ENCODE data around the gene TOM1L2.

TOM1L2 gene

DNA sequence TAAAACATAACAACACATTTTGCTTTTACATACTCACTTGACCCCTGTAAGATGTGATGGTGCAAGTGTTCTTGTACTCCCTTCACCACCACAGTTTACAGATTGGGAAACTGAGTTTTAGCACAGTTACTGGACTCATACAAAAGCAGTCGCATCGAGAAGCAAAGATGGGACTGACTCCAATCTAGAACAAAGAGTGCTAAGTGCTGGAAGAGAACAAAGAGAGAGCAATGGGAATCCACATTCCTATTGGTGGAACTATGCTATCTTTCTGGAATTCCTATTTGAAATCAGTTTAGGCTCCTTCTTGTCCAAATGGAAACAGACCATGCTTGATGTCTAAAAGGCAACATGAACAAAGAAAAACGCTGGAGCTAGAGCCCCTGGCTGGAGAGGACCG lies 9.1 kb downstream of the TOM1L2 start:
- no peaks in the 10 kb centered on the region for H3K36me3 ChIP-seq (ENCODE audit: insufficient read depth, low read length)
- H3K4me3 ChIP-seq (ENCODE audit: low read depth in 1 of 2, low read length in 2 of 2), result no peak overlapping the region
- no peak for DNase-seq
- no peak for TF ChIP-seq EZH2 (IDR thresholded peaks at IDR 0.05; ENCODE audit: borderline replicate concordance, low read depth, low read length, severe bottlenecking)
- no peaks in the 10 kb centered on the region for H3K4me1 ChIP-seq (ENCODE audit: insufficient read depth, low read length)
- peaks cover 2% of the 10 kb centered on the region; the same call in 1 of the 2 replicates for H3K79me2 ChIP-seq (ENCODE audit: insufficient read depth, low read length)
- no peak overlapping the region for H2AFZ ChIP-seq (ENCODE audit: low read depth, low read length)
- no peak for ATAC-seq (ENCODE audit: insufficient read depth, low read depth)
- H3K27me3 ChIP-seq (ENCODE audit: insufficient read depth, low read length, poor library complexity), result no peaks in the 10 kb centered on the region
- H3K27ac ChIP-seq (ENCODE audit: low read length), result no peak overlapping the region
- H3K4me2 ChIP-seq (ENCODE audit: insufficient read depth, low read length), result no peak overlapping the region
- H3K9me3 ChIP-seq (ENCODE audit: insufficient read depth, low read length, severe bottlenecking), result no peaks in the 10 kb centered on the region
- H4K20me1 ChIP-seq (ENCODE audit: insufficient read depth, low read length), result peaks cover 2% of the 10 kb centered on the region; the same call in 1 of the 2 replicates
- no peak overlapping the region for H3K9ac ChIP-seq (ENCODE audit: low read depth, low read length)

DNA sequence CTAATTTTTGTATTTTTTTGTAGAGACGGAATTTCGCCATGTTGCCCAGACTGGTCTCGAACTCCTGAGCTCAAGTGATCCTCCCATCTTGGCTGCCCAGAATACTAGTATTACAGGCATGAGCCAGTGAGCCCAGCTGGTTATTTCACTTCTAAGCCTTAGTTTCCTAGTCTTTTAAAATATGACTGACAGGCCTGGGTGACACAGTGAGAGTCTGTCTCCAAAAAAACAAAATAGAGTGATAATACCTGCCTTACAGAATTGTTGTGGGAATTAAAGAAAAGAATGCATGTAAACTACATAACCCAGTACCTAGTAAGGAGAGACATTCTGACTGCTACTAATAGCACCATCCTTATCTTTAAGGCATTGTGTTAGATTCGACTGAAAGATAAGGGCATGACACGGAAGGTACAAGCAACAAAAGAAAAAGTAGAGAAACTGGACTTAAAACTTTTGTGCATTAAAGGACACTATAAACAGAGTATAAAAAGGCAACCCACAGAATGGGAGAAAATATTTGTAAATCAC lies 11.6 kb downstream of the TOM1L2 start:
- Histone ChIP-seq H3K9ac (ENCODE audit: low read depth, low read length) (no peak overlapping the region), H3K36me3 (ENCODE audit: insufficient read depth, low read length) (no peaks in the 10 kb centered on the region), H3K4me3 (ENCODE audit: low read depth in 1 of 2, low read length in 2 of 2) (no peak overlapping the region), H3K27me3 (ENCODE audit: insufficient read depth, low read length, poor library complexity) (no peaks in the 10 kb centered on the region), H3K9me3 (ENCODE audit: insufficient read depth, low read length, severe bottlenecking) (no peaks in the 10 kb centered on the region), H3K4me2 (ENCODE audit: insufficient read depth, low read length) (no peak overlapping the region), H3K4me1 (ENCODE audit: insufficient read depth, low read length) (no peaks in the 10 kb centered on the region), H4K20me1 (ENCODE audit: insufficient read depth, low read length) (peaks cover 2% of the 10 kb centered on the region), H2AFZ (ENCODE audit: low read depth, low read length) (no peak overlapping the region), H3K27ac (ENCODE audit: low read length) (no peak overlapping the region), H3K79me2 (ENCODE audit: insufficient read depth, low read length) (0 out of 2 replicates have a peak, but pooled peaks cover 4% of the 10 kb centered on the region)
- TF ChIP-seq, protein P1, sequence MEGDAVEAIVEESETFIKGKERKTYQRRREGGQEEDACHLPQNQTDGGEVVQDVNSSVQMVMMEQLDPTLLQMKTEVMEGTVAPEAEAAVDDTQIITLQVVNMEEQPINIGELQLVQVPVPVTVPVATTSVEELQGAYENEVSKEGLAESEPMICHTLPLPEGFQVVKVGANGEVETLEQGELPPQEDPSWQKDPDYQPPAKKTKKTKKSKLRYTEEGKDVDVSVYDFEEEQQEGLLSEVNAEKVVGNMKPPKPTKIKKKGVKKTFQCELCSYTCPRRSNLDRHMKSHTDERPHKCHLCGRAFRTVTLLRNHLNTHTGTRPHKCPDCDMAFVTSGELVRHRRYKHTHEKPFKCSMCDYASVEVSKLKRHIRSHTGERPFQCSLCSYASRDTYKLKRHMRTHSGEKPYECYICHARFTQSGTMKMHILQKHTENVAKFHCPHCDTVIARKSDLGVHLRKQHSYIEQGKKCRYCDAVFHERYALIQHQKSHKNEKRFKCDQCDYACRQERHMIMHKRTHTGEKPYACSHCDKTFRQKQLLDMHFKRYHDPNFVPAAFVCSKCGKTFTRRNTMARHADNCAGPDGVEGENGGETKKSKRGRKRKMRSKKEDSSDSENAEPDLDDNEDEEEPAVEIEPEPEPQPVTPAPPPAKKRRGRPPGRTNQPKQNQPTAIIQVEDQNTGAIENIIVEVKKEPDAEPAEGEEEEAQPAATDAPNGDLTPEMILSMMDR (IDR thresholded peaks at IDR 0.05; ENCODE audit: borderline replicate concordance, extremely low read depth, low read length, poor library complexity, severe bottlenecking), result no peak
- TF ChIP-seq EZH2 (IDR thresholded peaks at IDR 0.05; ENCODE audit: borderline replicate concordance, low read depth, low read length, severe bottlenecking), result no peak
- no peak for ATAC-seq (ENCODE audit: insufficient read depth, low read depth)
- no peak for DNase-seq

DNA sequence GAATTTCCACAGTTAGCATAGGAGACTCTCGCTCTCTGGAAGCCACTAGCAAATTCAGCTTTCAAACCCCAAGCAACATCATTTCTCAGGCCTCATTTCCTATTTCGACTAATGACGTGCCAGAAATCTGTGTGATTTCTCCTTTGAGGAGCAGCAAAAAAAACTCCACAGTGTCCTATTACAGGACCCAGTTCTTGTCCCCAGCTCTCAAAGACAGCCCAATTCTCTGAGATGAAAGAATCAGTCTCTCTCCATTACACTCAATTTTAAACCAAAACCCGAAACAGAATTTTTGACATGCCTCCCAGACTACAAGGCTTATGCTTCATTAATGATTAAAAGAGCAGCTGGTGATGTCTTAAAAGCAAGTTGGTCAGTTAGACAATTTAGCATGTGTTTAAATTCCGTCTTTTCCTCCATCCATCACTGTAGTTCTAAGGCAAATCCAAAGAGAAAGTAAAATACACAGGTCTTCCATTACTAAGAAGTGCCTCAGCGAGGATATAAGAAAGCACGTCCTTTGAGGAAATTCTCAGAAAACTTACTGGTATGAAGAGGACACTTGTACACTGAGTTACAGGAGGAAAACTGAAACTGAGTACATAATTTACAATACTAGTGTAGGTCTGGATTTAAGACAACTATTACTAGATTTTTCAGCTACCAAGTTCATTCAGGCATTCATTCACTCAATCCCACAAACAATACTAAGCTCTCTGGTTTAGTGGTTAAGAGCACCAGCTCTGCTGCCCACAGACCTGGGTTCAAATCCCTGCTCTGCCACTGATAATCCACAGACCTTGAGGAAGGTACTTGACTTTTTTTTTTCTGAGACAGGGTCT lies 12.5 kb downstream of the TOM1L2 start:
- DNase-seq, result no peak
- Histone ChIP-seq H3K4me3 (ENCODE audit: low read depth in 1 of 2, low read length in 2 of 2) (no peak overlapping the region), H3K4me1 (ENCODE audit: insufficient read depth, low read length) (no peaks in the 10 kb centered on the region), H3K9me3 (ENCODE audit: insufficient read depth, low read length, severe bottlenecking) (no peaks in the 10 kb centered on the region), H3K9ac (ENCODE audit: low read depth, low read length) (no peak overlapping the region), H3K4me2 (ENCODE audit: insufficient read depth, low read length) (no peak overlapping the region), H4K20me1 (ENCODE audit: insufficient read depth, low read length) (peaks cover 2% of the 10 kb centered on the region), H3K36me3 (ENCODE audit: insufficient read depth, low read length) (no peaks in the 10 kb centered on the region), H3K27me3 (ENCODE audit: insufficient read depth, low read length, poor library complexity) (no peaks in the 10 kb centered on the region), H2AFZ (ENCODE audit: low read depth, low read length) (no peak overlapping the region), H3K79me2 (ENCODE audit: insufficient read depth, low read length) (0 out of 2 replicates have a peak, but pooled peaks cover 4% of the 10 kb centered on the region), H3K27ac (ENCODE audit: low read length) (no peak overlapping the region)
- no peak for TF ChIP-seq EZH2 (IDR thresholded peaks at IDR 0.05; ENCODE audit: borderline replicate concordance, low read depth, low read length, severe bottlenecking)
- TF ChIP-seq, protein P1 (IDR thresholded peaks at IDR 0.05; ENCODE audit: borderline replicate concordance, extremely low read depth, low read length, poor library complexity, severe bottlenecking), result no peak
- no peak for ATAC-seq (ENCODE audit: insufficient read depth, low read depth)

DNA sequence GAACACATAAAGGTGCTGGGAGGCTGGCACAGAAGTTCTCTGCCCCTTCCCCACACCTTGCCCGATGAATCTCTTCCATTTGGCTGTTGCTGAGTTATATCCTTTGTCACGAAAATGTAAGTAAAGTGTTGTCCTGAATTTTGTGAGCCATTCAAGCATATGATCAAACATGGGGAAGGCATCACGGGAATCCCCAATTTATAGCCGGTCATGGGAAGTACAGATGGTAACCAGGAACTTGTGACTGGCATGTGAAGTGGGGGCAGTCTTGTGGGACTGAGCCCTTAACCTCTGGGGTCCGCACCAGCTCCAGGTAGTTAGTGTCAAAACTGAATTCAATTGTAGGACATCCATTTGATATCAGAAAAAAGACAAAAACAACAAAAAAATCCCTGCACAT lies 13.2 kb downstream of the TOM1L2 start:
- Histone ChIP-seq H3K27ac (ENCODE audit: low read length) (no peak overlapping the region), H3K79me2 (ENCODE audit: insufficient read depth, low read length) (0 out of 2 replicates have a peak, but pooled peaks cover 4% of the 10 kb centered on the region), H3K4me3 (ENCODE audit: low read depth in 1 of 2, low read length in 2 of 2) (no peak overlapping the region), H3K9me3 (ENCODE audit: insufficient read depth, low read length, severe bottlenecking) (no peaks in the 10 kb centered on the region), H2AFZ (ENCODE audit: low read depth, low read length) (no peak overlapping the region), H3K4me1 (ENCODE audit: insufficient read depth, low read length) (no peaks in the 10 kb centered on the region), H3K4me2 (ENCODE audit: insufficient read depth, low read length) (no peak overlapping the region), H3K9ac (ENCODE audit: low read depth, low read length) (no peak overlapping the region), H4K20me1 (ENCODE audit: insufficient read depth, low read length) (peaks cover 2% of the 10 kb centered on the region), H3K36me3 (ENCODE audit: insufficient read depth, low read length) (no peaks in the 10 kb centered on the region), H3K27me3 (ENCODE audit: insufficient read depth, low read length, poor library complexity) (no peaks in the 10 kb centered on the region)
- ATAC-seq (ENCODE audit: insufficient read depth, low read depth) (no peak), DNase-seq (no peak)
- TF ChIP-seq, protein P1 (IDR thresholded peaks at IDR 0.05; ENCODE audit: borderline replicate concordance, extremely low read depth, low read length, poor library complexity, severe bottlenecking), result no peak
- TF ChIP-seq EZH2 (IDR thresholded peaks at IDR 0.05; ENCODE audit: borderline replicate concordance, low read depth, low read length, severe bottlenecking), result no peak
